HepG2 (cell line): ENCODE data around the gene ZNF607. TPM values are rescaled to one million over a fixed set of nuclear protein-coding genes. Genes with fewer than 3 reads are reported as not detected.

ENCODE experiments used
- AGO2 ChIP-seq: fragments of 200-400 bp; formaldehyde crosslinking; optimal IDR thresholded peaks from 2 replicates; pipeline ENCODE3; 2017; ENCODE audit warnings: mild to moderate bottlenecking, low read depth, low read length, moderate library complexity
- ASH2L ChIP-seq: fragments of 300-600, 200-600 bp; sonication (generic); IDR thresholded peaks from 2 replicates; pipeline ENCODE4 v1.7.0; 2017; ENCODE audit warnings: low read depth, mild to moderate bottlenecking, moderate library complexity, mixed read lengths, low read length; ENCODE audit not compliant: insufficient read length
- FLYWCH1 ChIP-seq: sonication (generic); formaldehyde crosslinking; IDR thresholded peaks from 2 replicates; pipeline ENCODE4 v1.8.1; 2023; ENCODE audit warnings: mild to moderate bottlenecking, missing genetic modification reagents
- KLF16 ChIP-seq, 2 experiments: sonication (generic) in 1 of 2; formaldehyde crosslinking in 1 of 2; IDR thresholded peaks; 2 replicates each; pipeline versions ENCODE4 v1.6.1 to v1.8.0; 2016 to 2023; ENCODE audit warnings: missing genetic modification reagents in 2 of 2, missing compliant biosample characterization in 1 of 2
- MEF2D ChIP-seq: sonication (generic); formaldehyde crosslinking; IDR thresholded peaks from 2 replicates; pipeline ENCODE4 v1.5.1; 2020; ENCODE audit warnings: mild to moderate bottlenecking, missing genetic modification reagents
- PLRG1 ChIP-seq: fragments of 450-650 bp; conservative IDR thresholded peaks from 2 replicates; pipeline ENCODE4 v1.6.1; 2016
- POLR2AphosphoS2 ChIP-seq: IDR thresholded peaks from 2 replicates; pipeline ENCODE4 v1.6.1; 2011; ENCODE audit warnings: low read depth, low read length, improper control_type of control experiment
- REL ChIP-seq: sonication (generic); formaldehyde crosslinking; conservative IDR thresholded peaks from 2 replicates; pipeline ENCODE4 v1.8.0; 2022; ENCODE audit warnings: mild to moderate bottlenecking, missing genetic modification reagents, moderate library complexity
- ZFP36L2 ChIP-seq: sonication (generic); formaldehyde crosslinking; IDR thresholded peaks from 2 replicates; pipeline ENCODE4 v1.4.0; 2020; ENCODE audit warnings: missing genetic modification reagents
- ZNF3 ChIP-seq: IDR thresholded peaks from 2 replicates; pipeline ENCODE4 v1.7.0; 2017; ENCODE audit warnings: inconsistent platforms
- ZNF30 ChIP-seq: sonication (generic); formaldehyde crosslinking; IDR thresholded peaks from 2 replicates; pipeline ENCODE4 v1.5.0; 2020; ENCODE audit warnings: mild to moderate bottlenecking, missing genetic modification reagents
- ZNF543 ChIP-seq: sonication (generic); formaldehyde crosslinking; IDR thresholded peaks from 2 replicates; pipeline ENCODE4 v1.4.0; 2020; ENCODE audit warnings: mild to moderate bottlenecking, missing genetic modification reagents
- ZNF577 ChIP-seq: sonication (generic); formaldehyde crosslinking; IDR thresholded peaks from 2 replicates; pipeline ENCODE4 v1.4.0; 2020; ENCODE audit warnings: mild to moderate bottlenecking, low read depth, missing genetic modification reagents, borderline replicate concordance
- ZNF605 ChIP-seq: sonication (generic); formaldehyde crosslinking; IDR thresholded peaks from 2 replicates; pipeline ENCODE4 v1.8.0; 2022; ENCODE audit warnings: mild to moderate bottlenecking, missing genetic modification reagents
- ZNF674 ChIP-seq: sonication (generic); formaldehyde crosslinking; IDR thresholded peaks from 2 replicates; pipeline ENCODE4 v1.5.0; 2020; ENCODE audit warnings: low read depth, mild to moderate bottlenecking, missing genetic modification reagents
- ZNF790 ChIP-seq: sonication (generic); formaldehyde crosslinking; IDR thresholded peaks from 2 replicates; pipeline ENCODE4 v1.8.0; 2022; ENCODE audit warnings: missing genetic modification reagents, mild to moderate bottlenecking, borderline replicate concordance
- ZNF850 ChIP-seq: sonication (generic); formaldehyde crosslinking; conservative IDR thresholded peaks from 2 replicates; pipeline ENCODE4 v1.9.0; 2021; ENCODE audit warnings: mild to moderate bottlenecking, missing genetic modification reagents
- ZNF878 ChIP-seq: sonication (generic); formaldehyde crosslinking; IDR thresholded peaks from 2 replicates; pipeline ENCODE4 v1.8.1; 2023; ENCODE audit warnings: mild to moderate bottlenecking, missing genetic modification reagents, moderate library complexity
- ZNF879 ChIP-seq: sonication (generic); formaldehyde crosslinking; IDR thresholded peaks from 2 replicates; pipeline ENCODE4 v1.8.1; 2023; ENCODE audit warnings: missing genetic modification reagents
- polyA plus RNA-seq, 8 experiments: library from polyadenylated mRNA; depleted of rRNA in 3 of 8; stranded (reverse) in 7 of 8; unstranded in 1 of 8; fragments of >200 nt; fragmentation: Illumina TruSeq in 4 of 8; extraction: Trizol in 4 of 8; gene quantifications; 2 replicates each; pipeline versions ENCODE4 v1.2.1 to v1.2.3, GENCODE V29; 2011 to 2016; ENCODE audit warnings: low read depth in 4 of 8, missing spikeins in 1 of 8, mixed read lengths in 1 of 8; ENCODE audit not compliant: insufficient read depth in 1 of 8
- total RNA-seq, 5 experiments: library from RNA; depleted of rRNA; stranded (reverse); fragments of >200 nt; fragmentation: Illumina TruSeq; extraction: Trizol; gene quantifications; 2 replicates each; pipeline ENCODE4 v1.2.3, GENCODE V29; 2016; ENCODE audit warnings: low read depth in 1 of 5
- TF ChIP-seq, protein P1 (sequence below): sonication (generic); formaldehyde crosslinking; IDR thresholded peaks from 2 replicates; pipeline ENCODE4 v1.8.0; 2022; ENCODE audit warnings: low read depth, missing genetic modification reagents
- TF ChIP-seq, protein P2 (sequence below): sonication (generic); formaldehyde crosslinking; IDR thresholded peaks from 2 replicates; pipeline ENCODE4 v1.5.1; 2020; ENCODE audit warnings: mild to moderate bottlenecking, missing genetic modification reagents, borderline replicate concordance
- TF ChIP-seq, protein P3 (sequence below): sonication (generic); formaldehyde crosslinking; IDR thresholded peaks from 2 replicates; pipeline ENCODE4 v1.4.0; 2020; ENCODE audit warnings: mild to moderate bottlenecking, missing genetic modification reagents
- TF ChIP-seq, protein P4 (sequence below): sonication (generic); formaldehyde crosslinking; IDR thresholded peaks from 2 replicates; pipeline ENCODE4 v1.5.0; 2020; ENCODE audit warnings: missing genetic modification reagents
- TF ChIP-seq, protein P5 (sequence below): sonication (generic); formaldehyde crosslinking; IDR thresholded peaks from 2 replicates; pipeline ENCODE4 v1.8.1; 2022; ENCODE audit warnings: mild to moderate bottlenecking, missing genetic modification reagents
- TF ChIP-seq, protein P6 (sequence below): sonication (generic); formaldehyde crosslinking; IDR thresholded peaks from 2 replicates; pipeline ENCODE4 v1.9.0; 2021; ENCODE audit warnings: missing genetic modification reagents, borderline replicate concordance

The ZNF607 gene
- total and polyA plus RNA-seq, 2 of the 13 experiments (the other 11 are each of a cell fraction or from before 2014, with no cell fraction given) = 3.8 to 8.3 TPM

DNA sequence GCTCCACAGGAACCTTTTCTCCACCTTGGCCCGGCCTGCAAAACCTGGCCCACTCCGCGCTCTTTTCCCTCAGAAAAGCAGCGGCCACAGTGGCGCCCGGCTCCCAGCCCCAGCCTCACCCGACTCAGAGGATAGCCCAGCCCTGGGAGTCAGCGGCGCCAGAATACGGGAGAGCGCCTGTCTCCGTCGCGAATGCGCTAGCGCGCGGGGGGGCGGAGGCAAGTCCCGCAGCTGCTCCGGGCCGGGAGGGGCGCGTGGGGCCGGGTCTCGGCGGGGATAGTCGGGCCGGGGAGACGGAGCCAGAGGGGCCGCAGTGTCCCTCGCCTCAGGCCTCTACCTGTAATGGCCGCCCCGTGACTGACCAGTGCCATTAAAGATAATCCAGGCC, 64.3 kb downstream of the ZNF607 start, which contains the start of gene ZFP30 (continued):
- TF ChIP-seq, protein P1, sequence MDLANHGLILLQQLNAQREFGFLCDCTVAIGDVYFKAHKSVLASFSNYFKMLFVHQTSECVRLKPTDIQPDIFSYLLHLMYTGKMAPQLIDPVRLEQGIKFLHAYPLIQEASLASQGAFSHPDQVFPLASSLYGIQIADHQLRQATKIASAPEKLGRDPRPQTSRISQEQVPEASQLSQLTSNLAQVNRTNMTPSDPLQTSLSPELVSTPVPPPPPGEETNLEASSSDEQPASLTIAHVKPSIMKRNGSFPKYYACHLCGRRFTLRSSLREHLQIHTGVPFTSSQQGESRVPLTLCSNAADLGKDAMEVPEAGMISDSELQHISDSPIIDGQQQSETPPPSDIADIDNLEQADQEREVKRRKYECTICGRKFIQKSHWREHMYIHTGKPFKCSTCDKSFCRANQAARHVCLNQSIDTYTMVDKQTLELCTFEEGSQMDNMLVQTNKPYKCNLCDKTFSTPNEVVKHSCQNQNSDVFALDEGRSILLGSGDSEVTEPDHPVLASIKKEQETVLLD (CRISPR knock-in tag) = 0 out of 2 replicates have a peak, but pooled peaks have one; percentile 45
- TF ChIP-seq ZNF850 (CRISPR knock-in tag) (peak; percentile 59; the same call in 1 of the 2 replicates), ZNF577 (CRISPR knock-in tag) (no peak), AGO2 (peak; percentile 73), ZNF3 (CRISPR knock-in tag) (no peak), POLR2AphosphoS2 (no peak), MEF2D (CRISPR knock-in tag) (no peak), KLF16 (CRISPR knock-in tag; IDR thresholded peaks at IDR 0.05) (peak in 1 of 2 experiments; percentile 42; a peak in 1 of 4 replicates), ZNF674 (CRISPR knock-in tag) (0 out of 2 replicates have a peak, but pooled peaks have one; percentile 47), ZNF790 (peak; percentile 94; the same call in 1 of the 2 replicates), ZNF879 (no peak), FLYWCH1 (CRISPR knock-in tag) (0 out of 2 replicates have a peak, but pooled peaks have one; percentile 36), ASH2L (no peak), ZNF30 (CRISPR knock-in tag) (peak; percentile 56; the same call in 1 of the 2 replicates), ZNF543 (peak; percentile 11; the same call in 1 of the 2 replicates), REL (CRISPR knock-in tag) (peak; percentile 79), PLRG1 (no peak), ZNF878 (CRISPR knock-in tag) (no peak), ZNF605 (CRISPR knock-in tag) (peak; percentile 54; the same call in 1 of the 2 replicates), ZFP36L2 (CRISPR knock-in tag) (no peak; the same call in 1 of the 2 replicates)
- TF ChIP-seq, protein P2, sequence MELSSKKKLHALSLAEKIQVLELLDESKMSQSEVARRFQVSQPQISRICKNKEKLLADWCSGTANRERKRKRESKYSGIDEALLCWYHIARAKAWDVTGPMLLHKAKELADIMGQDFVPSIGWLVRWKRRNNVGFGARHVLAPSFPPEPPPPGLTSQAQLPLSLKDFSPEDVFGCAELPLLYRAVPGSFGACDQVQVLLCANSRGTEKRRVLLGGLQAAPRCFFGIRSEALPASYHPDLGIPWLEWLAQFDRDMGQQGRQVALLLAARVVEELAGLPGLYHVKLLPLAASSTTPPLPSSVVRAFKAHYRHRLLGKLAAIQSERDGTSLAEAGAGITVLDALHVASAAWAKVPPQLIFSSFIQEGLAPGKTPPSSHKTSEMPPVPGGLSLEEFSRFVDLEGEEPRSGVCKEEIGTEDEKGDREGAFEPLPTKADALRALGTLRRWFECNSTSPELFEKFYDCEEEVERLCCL (CRISPR knock-in tag) = peak; percentile 9; the same call in 1 of the 2 replicates
- TF ChIP-seq, protein P3, sequence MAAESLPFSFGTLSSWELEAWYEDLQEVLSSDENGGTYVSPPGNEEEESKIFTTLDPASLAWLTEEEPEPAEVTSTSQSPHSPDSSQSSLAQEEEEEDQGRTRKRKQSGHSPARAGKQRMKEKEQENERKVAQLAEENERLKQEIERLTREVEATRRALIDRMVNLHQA = no peak
- TF ChIP-seq, protein P4, sequence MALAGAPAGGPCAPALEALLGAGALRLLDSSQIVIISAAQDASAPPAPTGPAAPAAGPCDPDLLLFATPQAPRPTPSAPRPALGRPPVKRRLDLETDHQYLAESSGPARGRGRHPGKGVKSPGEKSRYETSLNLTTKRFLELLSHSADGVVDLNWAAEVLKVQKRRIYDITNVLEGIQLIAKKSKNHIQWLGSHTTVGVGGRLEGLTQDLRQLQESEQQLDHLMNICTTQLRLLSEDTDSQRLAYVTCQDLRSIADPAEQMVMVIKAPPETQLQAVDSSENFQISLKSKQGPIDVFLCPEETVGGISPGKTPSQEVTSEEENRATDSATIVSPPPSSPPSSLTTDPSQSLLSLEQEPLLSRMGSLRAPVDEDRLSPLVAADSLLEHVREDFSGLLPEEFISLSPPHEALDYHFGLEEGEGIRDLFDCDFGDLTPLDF (CRISPR knock-in tag) = 0 out of 2 replicates have a peak, but pooled peaks have one; percentile 40
- TF ChIP-seq, protein P5, sequence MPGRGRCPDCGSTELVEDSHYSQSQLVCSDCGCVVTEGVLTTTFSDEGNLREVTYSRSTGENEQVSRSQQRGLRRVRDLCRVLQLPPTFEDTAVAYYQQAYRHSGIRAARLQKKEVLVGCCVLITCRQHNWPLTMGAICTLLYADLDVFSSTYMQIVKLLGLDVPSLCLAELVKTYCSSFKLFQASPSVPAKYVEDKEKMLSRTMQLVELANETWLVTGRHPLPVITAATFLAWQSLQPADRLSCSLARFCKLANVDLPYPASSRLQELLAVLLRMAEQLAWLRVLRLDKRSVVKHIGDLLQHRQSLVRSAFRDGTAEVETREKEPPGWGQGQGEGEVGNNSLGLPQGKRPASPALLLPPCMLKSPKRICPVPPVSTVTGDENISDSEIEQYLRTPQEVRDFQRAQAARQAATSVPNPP (CRISPR knock-in tag) = 0 out of 2 replicates have a peak, but pooled peaks have one; percentile 31
- TF ChIP-seq, protein P6, sequence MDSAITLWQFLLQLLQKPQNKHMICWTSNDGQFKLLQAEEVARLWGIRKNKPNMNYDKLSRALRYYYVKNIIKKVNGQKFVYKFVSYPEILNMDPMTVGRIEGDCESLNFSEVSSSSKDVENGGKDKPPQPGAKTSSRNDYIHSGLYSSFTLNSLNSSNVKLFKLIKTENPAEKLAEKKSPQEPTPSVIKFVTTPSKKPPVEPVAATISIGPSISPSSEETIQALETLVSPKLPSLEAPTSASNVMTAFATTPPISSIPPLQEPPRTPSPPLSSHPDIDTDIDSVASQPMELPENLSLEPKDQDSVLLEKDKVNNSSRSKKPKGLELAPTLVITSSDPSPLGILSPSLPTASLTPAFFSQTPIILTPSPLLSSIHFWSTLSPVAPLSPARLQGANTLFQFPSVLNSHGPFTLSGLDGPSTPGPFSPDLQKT (CRISPR knock-in tag) = no peak
